Subcutaneous adipose tissue (tissue), 4 donors: ENCODE measurements around the gene FARS2. TPM values are rescaled to one million over a fixed set of nuclear protein-coding genes. Genes with fewer than 3 reads are reported as not detected.

Source experiments
- CTCF ChIP-seq: fragments of 450-650 bp; IDR thresholded peaks from one replicate; pipeline ENCODE4 v1.5.1; 2016; ENCODE audit warnings: low read depth, mild to moderate bottlenecking, control low read depth, antibody characterized with exemption, moderate library complexity
- total RNA-seq, 4 donors: library from RNA; depleted of rRNA; stranded (reverse); fragments of >200 nt; gene quantifications; one replicate each; pipeline ENCODE4 v1.1.0, GENCODE V29; 2016

Gene FARS2
- total RNA-seq, 4 donors from 2014 or later = 6.2 to 13.6 (median 11.3) TPM

GRCh38 chr6:5718231-5718947, 457.1 kb downstream of the FARS2 start:
- TF ChIP-seq CTCF = no peak

- TF ChIP-seq CTCF = no peak
Measured at GRCh38 chr6:5723841-5724691, 462.8 kb downstream of the FARS2 start.

GRCh38 chr6:5724911-5725310, 463.6 kb downstream of the FARS2 start:
- TF ChIP-seq CTCF = no peak

GRCh38 chr6:5726976-5727718, 465.8 kb downstream of the FARS2 start:
- no peak for TF ChIP-seq CTCF

GRCh38 chr6:5728351-5729079, 467.2 kb downstream of the FARS2 start:
- TF ChIP-seq CTCF = no peak

- no peak for TF ChIP-seq CTCF
Measured at GRCh38 chr6:5729080-5729434, 467.7 kb downstream of the FARS2 start.
